ENCODE results near the gene ANXA7.

DNA sequence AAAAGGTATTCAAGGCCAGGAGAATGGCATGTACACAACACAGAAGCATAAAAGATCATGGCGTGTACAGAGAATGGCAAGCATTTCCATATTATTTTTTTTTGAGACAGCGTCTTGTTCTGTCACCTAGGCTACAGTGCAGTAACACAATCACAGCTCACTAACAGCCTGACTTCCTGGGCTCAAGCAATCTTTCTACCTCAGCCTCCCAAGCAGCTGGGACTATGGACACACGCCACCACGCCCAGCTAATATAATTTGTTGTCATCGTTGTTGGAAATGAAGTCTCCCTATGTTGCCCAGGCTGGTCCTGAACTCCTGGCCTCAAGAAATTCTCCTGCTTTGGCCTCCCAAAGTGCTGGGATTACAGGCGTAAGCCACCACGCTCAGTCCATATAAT, 27.3 kb downstream of the ANXA7 start:
- TF ChIP-seq, protein P1, sequence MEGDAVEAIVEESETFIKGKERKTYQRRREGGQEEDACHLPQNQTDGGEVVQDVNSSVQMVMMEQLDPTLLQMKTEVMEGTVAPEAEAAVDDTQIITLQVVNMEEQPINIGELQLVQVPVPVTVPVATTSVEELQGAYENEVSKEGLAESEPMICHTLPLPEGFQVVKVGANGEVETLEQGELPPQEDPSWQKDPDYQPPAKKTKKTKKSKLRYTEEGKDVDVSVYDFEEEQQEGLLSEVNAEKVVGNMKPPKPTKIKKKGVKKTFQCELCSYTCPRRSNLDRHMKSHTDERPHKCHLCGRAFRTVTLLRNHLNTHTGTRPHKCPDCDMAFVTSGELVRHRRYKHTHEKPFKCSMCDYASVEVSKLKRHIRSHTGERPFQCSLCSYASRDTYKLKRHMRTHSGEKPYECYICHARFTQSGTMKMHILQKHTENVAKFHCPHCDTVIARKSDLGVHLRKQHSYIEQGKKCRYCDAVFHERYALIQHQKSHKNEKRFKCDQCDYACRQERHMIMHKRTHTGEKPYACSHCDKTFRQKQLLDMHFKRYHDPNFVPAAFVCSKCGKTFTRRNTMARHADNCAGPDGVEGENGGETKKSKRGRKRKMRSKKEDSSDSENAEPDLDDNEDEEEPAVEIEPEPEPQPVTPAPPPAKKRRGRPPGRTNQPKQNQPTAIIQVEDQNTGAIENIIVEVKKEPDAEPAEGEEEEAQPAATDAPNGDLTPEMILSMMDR (conservative IDR thresholded peaks at IDR 0.05 in 1 of 2, IDR thresholded peaks at IDR 0.05 in 1 of 2; ENCODE audit: extremely low read depth in 1 of 2, insufficient read depth in 1 of 2, low read depth in 1 of 2, low read length in 2 of 2) = no peak
- TF ChIP-seq EZH2 (IDR thresholded peaks at IDR 0.05; ENCODE audit: borderline replicate concordance, low read length) = no peak
